AG04450 (cell line): ENCODE measurements around the gene OGDH. TPM values are rescaled to one million over a fixed set of nuclear protein-coding genes. Genes with fewer than 3 reads are reported as not detected.
"Not testable (repeated sequence)": the region's sequence is repeated elsewhere in the genome, so short reads cannot be mapped to it uniquely, and the experiment has no call there.

Source experiments
- CTCF ChIA-PET: fragments of 300-600, 350-600 bp; formaldehyde crosslinking; extraction: SDS; loops from one replicate; lab custom pipeline; 2022; ENCODE audit warnings: antibody characterized with exemption, inconsistent platforms; lab: Charles Lee
- POLR2A ChIA-PET: fragments of 350-600 bp; formaldehyde crosslinking; extraction: SDS; loops from one replicate; lab custom pipeline; 2021; ENCODE audit warnings: antibody characterized with exemption, inconsistent platforms; lab: Yijun Ruan, JAX
- DNase-seq: peaks from one replicate; pipeline ENCODE4 v3.0.0-alpha.2; 2011; ENCODE audit warnings: low read depth, low spot score
- H3K27ac ChIP-seq: one replicate; pipeline ENCODE4 v1.5.1; 2012; ENCODE audit warnings: low read depth, low read length, control low read depth
- H3K27me3 ChIP-seq: one replicate; pipeline ENCODE4 v1.6.0; 2012; ENCODE audit warnings: low read length; ENCODE audit not compliant: control insufficient read depth, insufficient read depth
- H3K4me3 ChIP-seq: 2 replicates; pipeline ENCODE4 v1.5.1; 2011; ENCODE audit warnings: mild to moderate bottlenecking, low read depth, low read length, control low read depth
- H3K9me3 ChIP-seq: 2 replicates; pipeline ENCODE4 v1.5.1; 2012; ENCODE audit warnings: low read length; ENCODE audit not compliant: control insufficient read depth, insufficient read depth
- polyA plus RNA-seq: library from polyadenylated mRNA; depleted of rRNA; stranded (reverse); fragments of >200 nt; gene quantifications from 2 replicates; pipeline ENCODE4 v1.2.3, GENCODE V29; 2011
- TF ChIP-seq, protein P1 (sequence below): IDR thresholded peaks from 2 replicates; pipeline ENCODE4 v1.5.1; 2011; ENCODE audit warnings: low read depth, low read length, control low read depth, inconsistent platforms

The OGDH gene
- polyA plus RNA-seq, 1 experiment, result 35.8 TPM

DNA sequence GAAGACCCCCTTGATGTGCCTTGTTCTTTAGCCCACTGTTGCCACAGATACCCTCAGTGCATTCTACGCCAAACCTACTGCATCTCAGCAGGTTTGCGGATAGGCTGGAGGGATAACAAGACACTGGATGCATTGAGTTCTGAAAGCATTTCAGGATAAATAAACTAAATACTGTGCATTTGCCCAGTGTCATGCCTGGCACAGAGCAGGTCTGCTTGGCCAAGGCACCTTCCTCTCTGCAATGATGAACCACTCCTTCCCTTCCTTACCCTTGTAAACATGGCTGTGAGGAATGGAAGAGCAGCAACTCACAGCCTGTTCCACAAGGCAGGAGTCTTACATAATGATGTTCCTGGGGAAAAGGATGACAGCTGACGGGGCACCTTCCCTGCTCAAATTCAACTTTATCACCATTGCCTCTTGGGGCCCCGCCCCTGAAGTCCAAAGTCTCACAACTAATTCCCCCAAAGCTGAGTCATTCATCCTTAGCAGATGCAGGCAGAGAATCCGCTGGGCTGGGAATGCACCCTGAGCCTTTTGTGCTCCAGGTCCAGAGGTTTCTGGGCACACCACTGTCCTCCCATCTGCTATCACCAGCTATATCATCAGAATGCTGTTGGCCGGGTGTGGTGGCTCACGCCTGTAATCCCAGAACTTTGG, 44.3 kb upstream of the OGDH start:
- POLR2A ChIA-PET, result no interaction called here
- TF ChIP-seq, protein P1, sequence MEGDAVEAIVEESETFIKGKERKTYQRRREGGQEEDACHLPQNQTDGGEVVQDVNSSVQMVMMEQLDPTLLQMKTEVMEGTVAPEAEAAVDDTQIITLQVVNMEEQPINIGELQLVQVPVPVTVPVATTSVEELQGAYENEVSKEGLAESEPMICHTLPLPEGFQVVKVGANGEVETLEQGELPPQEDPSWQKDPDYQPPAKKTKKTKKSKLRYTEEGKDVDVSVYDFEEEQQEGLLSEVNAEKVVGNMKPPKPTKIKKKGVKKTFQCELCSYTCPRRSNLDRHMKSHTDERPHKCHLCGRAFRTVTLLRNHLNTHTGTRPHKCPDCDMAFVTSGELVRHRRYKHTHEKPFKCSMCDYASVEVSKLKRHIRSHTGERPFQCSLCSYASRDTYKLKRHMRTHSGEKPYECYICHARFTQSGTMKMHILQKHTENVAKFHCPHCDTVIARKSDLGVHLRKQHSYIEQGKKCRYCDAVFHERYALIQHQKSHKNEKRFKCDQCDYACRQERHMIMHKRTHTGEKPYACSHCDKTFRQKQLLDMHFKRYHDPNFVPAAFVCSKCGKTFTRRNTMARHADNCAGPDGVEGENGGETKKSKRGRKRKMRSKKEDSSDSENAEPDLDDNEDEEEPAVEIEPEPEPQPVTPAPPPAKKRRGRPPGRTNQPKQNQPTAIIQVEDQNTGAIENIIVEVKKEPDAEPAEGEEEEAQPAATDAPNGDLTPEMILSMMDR, result no peak

DNA sequence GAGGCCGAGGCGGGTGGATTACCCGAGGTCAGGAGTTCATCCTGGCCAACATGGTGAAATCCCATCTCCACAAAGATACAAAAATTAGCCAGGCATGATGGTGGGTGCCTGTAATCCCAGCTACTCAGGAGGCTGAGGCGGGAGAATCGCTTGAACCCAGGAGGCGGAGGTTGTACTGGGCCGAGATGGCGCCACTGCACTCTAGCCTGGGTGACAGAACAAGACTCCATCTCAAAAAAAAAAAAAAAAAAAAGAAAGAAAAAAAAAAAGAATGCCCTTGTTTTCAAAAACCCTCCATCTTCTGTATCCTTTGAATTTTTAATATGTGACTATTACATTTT, 43.8 kb upstream of the OGDH start:
- H3K27me3 ChIP-seq, H3K4me3 ChIP-seq, DNase-seq, H3K27ac ChIP-seq, H3K9me3 ChIP-seq, POLR2A ChIA-PET: not testable (repeated sequence)
- CTCF ChIA-PET, result interaction anchor here (1.6 to 4.4 kb wide), 2 partner anchors 214 to 321 kb away, joined by 4 to 46 read pairs; no protein-coding TSS in a partner anchor

More for the DNA sequence above, 44.3 kb upstream of the OGDH start:
- Histone ChIP-seq H3K27me3 (peaks cover 3% of the 10 kb centered on the region), H3K4me3 (no peak overlapping the region), H3K27ac (no peak overlapping the region), H3K9me3 (no peaks in the 10 kb centered on the region)
- CTCF ChIA-PET, result interaction anchor here (1.6 kb wide), 1 partner anchor 321 kb away, joined by 4 read pairs; no protein-coding TSS in a partner anchor
- no peak for DNase-seq

DNA sequence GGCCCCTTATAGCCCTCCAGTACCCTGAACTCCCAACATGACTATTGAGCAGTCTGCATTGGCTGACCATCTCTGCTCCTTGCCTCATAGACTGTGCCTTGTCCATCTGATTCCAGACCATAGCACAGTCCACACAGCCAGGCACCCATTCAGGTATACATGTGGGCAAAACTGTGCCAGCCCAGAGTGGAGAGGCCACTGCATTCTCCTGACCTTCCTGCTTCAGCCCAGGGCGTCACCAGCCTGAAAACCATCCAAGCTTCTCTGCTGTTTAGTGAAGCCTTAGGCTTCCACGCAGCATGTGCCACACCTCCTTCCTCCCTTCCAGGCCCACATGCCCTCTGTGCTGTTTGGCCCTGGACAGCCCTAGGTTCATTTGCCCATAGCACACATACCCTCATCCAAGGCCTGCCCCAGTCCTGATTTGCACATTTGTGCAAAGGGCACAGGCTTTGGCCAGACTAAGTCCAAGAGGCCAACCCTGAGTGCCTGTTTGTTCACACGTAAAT, 43.2 kb upstream of the OGDH start:
- CTCF ChIA-PET, result interaction anchor here (3.2 to 4.4 kb wide), 2 partner anchors 73 to 215 kb away, joined by 38 to 46 read pairs; partner anchors contain the start of gene NUDCD3
- no peaks in the 10 kb centered on the region for H3K27me3 ChIP-seq
- no peak for DNase-seq
- H3K9me3 ChIP-seq, result no peaks in the 10 kb centered on the region
- TF ChIP-seq, protein P1, result no peak
- POLR2A ChIA-PET, result no interaction called here
- H3K27ac ChIP-seq, result no peak overlapping the region
- no peak overlapping the region for H3K4me3 ChIP-seq

- H3K9me3 ChIP-seq, result no peaks in the 10 kb centered on the region
- TF ChIP-seq, protein P1, result no peak
- CTCF ChIA-PET, result interaction anchor here (0.9 to 4.4 kb wide), 19 partner anchors 8 to 363 kb away, joined by 3 to 58 read pairs (median 5); partner anchors contain the start of genes NUDCD3 and YKT6
- H3K27ac ChIP-seq, result no peak overlapping the region
- DNase-seq, result no peak
- POLR2A ChIA-PET, result interaction anchor here (2.0 kb wide), 1 partner anchor 9 kb away, joined by 9 read pairs; the partner anchor contains the start of gene DDX56
- no peaks in the 10 kb centered on the region for H3K27me3 ChIP-seq
- H3K4me3 ChIP-seq, result no peak overlapping the region
Measured at GRCh38 chr7:44564606-44565005, 41.8 kb upstream of the OGDH start.

DNA sequence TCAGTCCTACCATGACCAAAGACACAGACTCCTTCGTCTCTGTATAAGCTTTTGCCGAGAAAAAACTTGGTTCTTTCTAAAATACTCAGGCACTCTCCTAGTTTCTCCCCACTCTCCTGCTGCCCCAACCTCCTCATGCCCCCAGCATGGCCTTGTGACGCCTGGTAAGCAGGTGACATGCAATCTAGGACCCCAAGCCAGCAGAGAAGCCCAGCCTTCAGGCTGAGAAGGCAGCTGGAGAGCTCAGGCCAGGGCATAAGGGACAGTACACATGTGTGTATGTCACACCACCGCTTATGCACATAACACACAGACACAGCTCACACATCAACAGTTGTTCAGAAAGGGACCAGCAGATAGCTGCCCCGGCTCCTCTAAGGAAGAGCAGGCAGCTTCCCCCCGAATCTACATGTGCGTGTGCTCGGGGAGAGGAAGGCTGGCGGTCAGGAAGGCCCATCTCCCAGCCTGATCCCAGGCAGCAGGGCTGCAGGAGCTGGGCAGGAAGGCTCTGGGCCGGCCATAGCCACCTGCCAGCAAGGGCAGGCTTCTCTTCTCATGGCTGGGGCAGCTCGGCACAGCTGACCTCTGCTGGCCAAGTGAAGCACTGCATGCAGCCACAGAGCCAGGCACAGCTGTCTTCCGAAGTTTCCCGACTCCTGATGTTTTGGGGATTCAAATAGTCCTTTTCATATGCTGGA, 41.2 kb upstream of the OGDH start:
- Histone ChIP-seq H3K4me3 (no peak overlapping the region), H3K27ac (no peak overlapping the region), H3K27me3 (no peaks in the 10 kb centered on the region), H3K9me3 (no peaks in the 10 kb centered on the region)
- POLR2A ChIA-PET, result interaction anchor here (0.6 to 2.0 kb wide), 3 partner anchors 9 to 281 kb away, joined by 3 to 9 read pairs (median 3); partner anchors contain the start of gene DDX56
- DNase-seq, result no peak
- CTCF ChIA-PET, result interaction anchor here (0.5 to 4.4 kb wide), 26 partner anchors 9 to 513 kb away, joined by 3 to 58 read pairs (median 4); partner anchors contain the start of genes DDX56, NUDCD3 and YKT6
- TF ChIP-seq, protein P1, result peak; percentile 99
